ENCODE data around the gene PCP2.
"Not testable (repeated sequence)": the region's sequence is repeated elsewhere in the genome, so short reads cannot be mapped to it uniquely, and the experiment has no call there.

The PCP2 gene

DNA sequence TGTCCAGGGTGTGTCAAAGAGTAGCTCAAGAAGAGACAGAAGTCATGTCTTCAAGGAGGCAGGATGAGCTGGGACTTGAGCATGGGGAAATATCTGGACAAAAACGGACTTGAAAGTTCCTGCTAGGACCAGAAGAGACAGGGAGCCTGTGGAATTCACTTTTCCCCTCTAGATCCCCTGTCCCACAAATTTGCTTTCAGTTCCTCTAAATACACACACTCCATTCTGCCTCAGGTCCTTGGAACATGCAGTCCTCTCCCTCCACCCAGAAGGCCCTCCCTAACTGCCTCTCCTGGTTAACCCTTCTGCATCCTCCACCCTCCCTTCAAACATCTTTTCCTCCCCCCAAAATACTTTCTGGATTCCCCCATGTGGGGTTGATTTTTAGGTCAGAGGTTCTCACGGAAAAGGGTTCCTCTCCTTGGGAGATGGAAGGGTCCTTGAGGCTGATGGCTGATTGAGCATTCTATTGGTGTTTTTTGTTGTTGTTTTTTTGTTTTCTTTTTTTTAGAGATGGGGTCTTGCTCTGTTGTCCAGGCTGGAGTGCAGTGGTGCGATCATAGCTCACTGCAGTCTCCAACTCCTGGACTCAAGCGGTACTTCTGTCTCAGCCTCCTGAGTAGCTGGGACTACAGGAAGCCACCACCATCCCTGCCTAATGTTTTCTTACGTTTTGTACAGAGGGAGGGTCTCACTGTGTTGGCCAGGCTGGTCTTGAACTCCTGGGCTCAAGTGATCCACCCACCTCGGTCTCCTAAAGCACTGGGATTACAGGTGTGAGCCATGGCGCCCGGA, 28.4 kb upstream of the PCP2 start:
- no peak for DNase-seq

DNA sequence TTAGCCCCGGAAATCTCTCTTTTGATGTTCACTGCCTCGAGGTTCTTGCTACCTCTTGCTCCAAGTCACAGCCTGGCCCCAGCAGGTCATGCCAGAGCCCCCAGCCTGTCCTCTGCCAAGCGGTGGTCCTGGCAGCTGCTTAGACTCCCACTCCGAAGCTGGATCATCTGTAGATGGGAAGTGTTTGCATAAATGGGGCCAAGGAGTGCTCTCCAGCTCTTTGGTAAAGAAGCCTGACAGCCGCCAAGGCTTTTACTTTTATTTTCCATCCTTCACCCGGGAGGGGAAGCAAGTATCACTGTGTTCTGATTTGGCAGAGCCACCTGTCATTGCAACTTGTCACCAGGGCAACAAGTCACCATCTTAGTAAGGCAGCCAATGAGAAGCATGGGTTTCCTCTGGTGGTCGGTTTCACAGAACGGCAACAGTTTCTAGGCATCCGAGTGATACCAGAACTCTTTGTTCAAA, 24.7 kb upstream of the PCP2 start:
- DNase-seq: no peak

DNA sequence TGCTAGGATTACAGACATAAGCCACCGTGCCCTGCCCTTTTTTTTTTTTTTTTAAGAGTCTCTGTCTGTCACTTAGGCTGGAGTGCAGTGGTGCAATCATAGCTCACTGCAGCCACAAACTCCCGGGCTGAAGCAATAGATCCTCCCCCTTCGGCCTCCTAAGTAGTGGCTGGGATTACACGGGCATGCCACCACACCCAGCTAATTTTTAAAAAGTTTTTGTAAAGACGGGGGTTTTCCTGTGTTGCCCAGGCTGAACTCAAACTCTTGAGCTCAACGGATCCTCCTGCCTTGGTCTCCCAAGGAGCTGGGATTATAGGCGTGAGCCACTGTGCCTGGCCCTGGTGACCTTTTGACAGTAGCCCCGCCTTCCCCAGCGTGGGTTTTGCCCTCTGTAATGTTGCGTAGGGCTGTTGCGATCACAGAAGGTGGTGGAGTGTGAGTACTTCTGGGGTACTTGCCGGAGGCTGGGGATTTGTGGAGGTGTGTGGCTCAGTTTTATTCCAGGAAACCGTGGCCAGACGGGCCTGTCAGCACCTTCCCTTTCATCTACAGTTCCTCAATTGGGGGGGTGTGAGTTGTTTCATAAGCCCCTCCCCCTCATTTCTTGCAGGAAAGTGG, 23.7 kb upstream of the PCP2 start:
- no peak for DNase-seq

DNA sequence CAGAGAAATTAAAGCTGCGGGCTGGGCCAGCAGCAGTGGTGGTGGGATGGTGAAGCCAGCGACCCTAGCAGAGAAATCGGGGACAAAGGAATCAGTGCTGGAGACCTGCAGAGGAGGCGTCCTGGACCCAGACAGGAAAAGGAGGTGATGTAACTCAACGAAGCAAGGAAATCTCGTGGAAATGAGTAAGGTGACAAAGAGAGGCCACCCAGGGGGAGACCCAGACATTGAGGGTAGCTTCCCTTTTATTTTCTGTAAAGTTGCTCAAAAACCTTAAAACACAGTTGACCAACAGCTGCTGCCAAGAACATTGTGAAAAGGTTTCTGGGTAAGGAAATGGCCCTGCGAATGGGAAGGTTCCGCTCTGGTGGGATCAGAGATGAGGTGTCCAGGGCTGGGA, 22.1 kb upstream of the PCP2 start:
- DNase-seq: no peak

DNA sequence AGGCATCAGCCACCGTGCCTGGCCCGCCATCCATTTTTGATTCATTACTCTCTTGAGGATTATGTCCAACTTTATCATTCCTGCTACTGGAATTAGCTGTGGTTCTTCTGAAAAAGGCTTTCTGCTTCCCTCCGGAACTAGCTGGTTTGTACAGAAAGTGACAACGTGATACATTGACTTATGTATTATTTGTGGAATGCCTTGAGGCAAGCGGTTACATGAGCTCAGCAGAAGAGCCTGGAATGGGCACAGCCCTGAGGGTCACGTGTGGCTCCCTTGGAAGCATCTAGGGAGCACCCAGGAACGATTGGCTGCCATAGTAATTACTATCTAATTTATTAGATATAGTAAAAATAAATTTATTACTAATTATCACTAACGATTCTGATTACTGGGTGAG, 20.9 kb upstream of the PCP2 start:
- no peak for DNase-seq

DNA sequence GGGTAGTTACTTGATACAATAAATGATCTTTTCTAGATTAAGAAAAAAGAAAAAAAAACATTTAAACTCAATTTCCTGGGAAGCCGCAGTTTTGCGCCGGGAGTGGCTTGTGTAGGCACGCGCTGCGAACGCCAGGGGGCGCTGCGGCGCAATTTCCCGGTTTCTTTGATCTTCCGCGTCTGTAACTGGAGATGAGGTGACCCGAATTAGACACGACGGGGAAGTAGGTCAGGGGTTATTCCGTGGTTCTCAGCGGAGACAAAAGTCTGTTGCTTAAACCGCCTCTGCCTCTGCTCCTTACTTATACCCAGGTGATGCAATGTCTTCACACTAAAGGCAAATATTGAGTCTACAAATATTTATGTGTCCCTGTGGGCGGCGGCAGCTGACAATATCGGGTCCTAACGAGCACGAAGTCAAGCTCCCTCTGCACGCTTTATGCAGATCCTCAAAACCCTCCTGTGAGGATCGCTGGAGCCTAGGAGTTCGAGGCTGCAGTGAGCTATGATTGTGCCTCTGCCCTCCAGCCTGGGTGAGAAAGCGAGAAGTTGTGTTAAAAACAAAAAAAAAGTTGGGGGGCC, 18.6 kb upstream of the PCP2 start:
- no peak for DNase-seq

DNA sequence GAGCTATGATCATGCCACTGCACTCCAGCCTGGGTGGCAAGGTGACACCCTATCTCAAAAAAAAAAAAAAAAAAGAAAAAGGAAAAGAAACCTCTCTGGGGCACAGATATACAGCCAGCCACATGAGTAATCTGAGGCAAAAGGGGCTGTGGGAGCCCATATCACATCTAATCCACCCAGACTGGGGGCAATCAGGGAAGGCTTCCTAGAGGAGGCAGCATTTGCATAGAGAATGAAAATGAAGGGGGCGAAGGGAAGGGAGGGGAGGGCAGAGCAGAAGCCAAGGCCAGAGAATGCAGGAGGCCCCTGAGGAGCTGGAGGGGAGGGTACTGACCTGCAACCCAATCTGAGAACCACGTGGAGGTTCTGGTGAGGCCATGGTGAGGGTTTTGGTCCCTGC, 16.6 kb upstream of the PCP2 start:
- no peak for DNase-seq

DNA sequence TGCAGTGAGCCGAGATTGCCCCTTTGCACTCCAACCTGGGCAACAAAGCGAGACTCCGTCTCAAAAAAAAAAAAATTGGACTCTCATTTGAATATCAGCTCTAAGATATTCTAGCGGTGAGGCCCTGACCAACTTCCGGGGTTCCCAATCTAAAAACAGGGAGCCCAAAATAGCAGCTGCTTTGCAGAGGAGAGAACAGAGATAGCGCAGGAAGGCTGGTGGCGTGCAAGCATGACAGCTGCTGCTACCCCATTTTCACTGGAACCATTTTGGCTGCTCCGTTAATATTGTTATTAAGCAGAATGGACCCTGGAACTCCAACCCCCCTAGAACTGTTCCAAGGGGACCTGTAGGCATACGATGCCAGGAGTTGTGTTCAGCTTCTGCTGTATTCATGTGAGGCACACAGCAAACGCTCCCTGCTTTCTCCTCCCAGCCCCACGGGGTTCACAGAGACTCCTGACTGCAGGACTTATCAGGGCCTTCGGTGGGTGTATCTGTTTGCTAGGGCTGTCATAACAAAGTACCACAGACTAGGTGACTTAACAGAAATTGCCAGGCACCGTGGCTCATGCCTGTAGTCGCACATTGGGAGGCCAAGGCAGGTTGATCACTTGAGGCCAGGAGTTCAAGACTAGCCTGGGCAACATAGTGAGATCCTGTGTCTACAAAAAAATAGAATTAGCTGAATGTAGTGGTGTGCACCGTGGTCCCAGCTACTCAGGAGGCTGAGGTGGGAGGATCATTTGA, 14.9 kb upstream of the PCP2 start:
- DNase-seq: no peak

DNA sequence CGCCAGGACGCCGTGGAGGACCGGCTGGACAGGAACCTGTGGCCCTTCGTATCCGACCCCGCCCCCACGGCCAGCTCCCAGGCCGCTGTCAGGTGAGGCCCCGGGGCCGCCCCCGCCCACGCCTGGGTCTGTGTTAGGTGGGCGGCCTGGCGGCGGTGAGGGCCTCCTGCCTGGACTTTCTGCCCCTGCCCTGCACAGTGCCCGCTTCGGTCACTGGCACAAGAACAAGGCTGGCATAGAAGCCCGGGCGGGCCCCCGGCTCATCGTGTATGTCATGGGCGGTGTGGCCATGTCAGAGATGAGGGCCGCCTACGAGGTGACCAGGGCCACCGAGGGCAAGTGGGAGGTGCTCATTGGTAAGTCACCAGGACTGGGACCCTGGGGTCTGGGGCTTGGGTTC, 13.6 kb upstream of the PCP2 start:
- DNase-seq: no peak

DNA sequence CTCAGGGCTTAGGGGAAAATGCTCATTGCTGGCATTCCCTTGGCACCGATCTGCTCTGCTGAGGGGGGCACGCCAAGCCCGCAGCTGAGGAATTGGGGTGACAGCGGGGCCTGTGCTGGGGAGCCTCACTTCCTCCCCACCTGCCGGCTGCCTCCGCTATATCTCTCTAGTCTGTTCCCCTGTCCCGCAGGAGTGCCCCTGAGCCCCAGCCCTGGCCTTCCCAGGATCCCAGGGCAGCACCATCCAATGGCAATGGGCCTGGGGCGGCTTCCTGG, 12.8 kb upstream of the PCP2 start:
- no peak for DNase-seq

DNA sequence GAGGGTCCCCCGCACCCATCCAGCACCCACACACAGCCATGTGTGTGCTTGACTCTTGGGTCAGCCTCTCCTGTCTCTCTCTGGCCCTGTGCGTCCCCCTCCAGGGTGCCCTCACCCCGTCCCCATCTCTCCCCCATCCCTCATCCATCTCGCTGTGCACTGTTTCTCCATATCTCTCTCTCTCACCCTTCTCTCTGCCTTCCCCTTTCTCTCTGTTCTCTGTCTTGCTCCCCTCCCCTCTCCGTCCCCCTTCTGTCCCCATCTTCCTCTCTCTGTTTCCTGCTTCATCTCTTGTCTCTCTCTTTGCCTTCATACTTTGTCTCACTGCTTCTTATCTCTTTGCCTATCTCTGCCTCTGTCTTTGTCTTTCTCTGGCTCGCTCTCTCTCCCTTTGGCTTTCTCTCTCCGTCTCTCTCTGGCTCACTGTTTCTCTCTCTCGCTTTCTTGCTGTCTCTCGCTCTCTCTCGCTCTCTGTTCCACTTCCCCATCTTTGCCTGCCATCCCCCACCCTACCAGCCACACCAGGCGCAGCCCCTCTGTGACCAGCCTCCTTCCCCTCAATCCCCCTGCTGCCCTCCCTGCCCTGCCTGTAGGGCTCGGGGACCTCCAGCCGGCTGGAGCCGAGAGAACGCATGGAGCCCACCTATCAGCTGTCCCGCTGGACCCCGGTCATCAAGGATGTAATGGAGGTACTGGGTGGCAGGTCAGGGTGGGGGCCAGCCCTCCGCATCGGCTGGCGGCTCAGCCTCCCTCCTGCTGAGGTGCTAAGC, 12.3 kb upstream of the PCP2 start:
- DNase-seq: no peak

DNA sequence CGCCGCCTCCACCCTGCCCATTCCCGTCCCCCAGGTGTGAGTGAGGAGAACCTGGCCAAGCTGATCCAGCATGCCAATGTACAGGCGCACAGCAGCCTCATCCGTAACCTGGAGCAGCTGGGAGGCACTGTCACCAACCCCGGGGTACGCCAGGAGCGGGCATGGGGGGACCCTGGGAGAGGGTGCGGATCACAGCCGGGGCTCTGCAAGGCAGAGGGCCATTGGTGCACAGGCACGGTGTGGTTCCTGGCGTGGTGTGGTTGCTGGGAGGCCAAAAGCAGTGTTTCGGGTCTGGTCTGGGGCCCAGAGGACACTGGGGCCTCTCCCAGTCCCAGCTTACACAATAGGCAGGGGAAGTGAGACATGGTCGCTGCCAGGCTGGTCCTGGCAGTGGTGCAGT, 11.6 kb upstream of the PCP2 start:
- DNase-seq: no peak

DNA sequence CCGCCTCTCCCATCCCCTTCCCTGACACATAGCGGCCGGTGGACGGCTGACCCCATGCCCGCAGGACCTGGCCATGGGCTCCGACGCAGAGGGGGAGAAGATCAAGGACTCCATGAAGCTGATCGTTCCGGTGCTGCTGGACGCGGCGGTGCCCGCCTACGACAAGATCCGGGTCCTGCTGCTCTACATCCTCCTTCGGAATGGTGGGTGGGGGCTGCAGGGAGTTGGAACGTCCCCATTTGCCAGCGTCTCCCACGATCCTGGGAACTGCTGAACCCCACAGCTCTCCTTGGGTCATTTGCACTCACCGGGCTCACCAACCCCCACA, 11.0 kb upstream of the PCP2 start:
- no peak for DNase-seq

DNA sequence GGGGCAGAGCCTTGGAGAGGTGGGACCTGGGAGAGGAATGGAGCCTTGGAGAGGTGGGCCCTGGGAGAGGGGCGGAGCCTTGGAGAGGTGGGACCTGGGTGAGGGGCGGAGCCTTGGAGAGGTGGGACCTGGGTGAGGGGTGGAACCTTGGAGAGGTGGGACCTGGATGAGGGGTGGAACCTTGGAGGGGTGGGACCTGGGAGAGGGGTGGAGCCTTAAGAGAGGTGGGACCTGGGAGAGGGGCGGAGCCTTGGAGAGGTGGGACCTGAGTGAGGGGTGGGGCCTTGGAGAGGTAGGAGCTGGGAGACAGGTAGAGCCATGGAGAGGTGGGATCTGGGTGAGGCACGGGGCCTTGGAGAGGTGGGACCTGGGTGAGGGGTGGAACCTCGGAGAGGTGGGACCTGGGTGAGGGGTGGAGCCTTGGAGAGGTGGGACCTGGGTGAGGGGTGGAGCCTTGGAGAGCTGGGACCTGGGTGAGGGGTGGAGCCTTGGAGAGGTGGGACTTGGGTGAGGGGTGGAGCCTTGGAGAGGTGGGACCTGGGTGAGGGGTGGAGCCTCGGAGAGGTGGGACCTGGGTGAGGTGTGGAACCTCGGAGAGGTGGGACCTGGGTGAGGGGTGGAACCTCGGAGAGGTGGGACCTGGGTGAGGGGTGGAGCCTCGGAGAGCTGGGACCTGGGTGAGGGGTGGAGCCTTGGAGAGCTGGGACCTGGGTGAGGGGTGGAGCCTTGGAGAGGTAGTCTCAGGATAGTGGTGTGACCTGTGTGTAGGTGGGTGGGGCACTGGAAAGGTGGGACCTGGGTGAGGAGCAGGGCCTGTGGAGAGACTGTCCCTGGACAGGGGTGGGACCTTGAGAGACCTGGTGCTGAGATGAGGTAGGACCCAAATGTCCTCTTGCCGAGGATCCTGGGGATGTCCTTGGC, 10.4 kb upstream of the PCP2 start:
- DNase-seq: not testable (repeated sequence)

DNA sequence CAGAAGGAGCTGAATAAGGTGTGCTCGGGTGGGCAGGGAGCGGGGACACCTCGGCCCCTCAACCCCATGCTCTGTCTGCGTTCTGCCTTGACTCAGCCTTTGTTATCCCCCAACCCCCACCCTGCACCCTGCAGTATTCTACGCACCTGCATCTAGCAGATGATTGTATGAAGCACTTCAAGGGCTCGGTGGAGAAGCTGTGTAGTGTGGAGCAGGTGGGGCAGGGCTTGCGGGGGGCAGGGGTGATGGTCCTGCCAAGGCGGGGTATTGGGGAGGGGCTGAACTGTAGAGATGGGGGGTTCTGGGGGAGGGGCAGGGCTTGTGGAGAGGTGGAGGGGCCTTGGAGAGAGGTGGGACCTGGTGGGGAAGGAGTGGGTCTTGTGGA, 9.5 kb upstream of the PCP2 start:
- DNase-seq: no peak

DNA sequence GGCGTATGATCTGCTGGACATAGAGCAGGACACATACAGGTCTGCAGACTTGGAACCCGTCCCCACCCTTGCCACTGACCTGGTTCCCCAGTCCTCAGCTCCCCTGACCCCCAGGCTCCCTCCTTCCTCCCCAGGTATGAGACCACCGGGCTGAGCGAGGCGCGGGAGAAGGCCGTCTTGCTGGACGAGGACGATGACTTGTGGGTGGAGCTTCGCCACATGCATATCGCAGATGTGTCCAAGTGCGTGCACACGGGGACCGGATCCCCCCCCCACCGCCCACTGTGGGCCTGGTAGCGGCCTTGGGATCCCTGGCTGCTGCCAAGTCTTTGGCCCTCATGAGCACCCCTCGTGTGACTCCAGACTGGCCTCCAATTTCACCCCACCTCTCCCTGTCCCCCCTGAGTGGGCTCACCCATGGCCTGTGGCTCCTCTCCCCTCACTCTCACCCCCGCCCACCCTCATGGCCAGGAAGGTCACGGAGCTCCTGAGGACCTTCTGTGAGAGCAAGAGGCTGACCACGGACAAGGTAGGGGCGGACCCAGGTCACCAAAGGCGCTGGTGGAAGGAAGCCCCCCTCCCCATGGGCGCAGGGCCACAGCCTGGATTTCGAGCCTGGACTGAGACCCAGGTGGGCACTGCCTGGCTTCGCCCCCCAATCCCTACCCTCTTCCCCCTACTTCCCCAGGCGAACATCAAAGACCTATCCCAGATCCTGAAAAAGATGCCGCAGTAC, 8.9 kb upstream of the PCP2 start:
- no peak for DNase-seq

DNA sequence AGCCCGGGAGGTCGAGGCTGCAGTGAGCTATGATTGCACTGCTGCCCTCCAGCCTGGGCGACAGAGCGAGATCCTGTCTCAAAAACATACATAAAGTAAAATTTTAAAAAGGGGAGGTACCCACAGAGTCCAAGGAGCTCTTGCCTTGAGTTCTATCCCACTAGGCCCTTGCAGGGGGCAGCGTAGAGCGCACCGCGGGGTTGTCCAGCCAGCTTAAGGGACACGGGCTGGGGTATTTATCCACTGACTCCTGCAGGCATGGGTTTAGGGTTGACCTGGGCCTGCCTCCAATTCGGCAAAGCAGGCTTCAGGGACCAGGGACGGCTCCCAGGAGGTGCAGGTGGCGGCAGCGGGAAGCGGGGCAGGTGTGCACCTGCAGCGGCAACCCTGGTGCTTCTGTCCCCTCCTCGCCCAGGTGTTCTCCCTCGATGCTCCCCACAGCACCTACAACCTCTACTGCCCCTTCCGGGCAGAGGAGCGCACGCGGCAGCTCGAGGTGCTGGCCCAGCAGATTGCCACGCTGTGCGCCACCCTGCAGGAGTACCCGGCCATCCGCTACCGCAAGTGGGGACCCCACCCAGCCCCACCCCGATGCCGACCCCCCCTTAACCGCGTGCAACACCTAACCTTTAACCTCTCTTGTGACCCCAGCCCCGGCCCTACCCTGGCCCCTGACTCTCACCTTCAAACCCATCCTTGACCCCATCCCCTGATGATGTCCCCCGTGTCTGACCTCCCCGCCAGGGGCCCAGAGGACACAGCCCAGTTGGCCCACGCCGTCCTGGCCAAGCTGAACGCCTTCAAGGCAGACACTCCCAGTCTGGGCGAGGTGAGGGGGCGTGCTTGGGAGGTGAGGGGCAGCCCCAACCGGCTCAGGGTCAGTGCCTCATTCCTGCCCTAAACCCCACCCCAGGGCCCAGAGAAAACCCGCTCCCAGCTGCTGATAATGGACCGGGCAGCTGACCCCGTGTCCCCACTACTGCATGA, 8.1 kb upstream of the PCP2 start:
- DNase-seq: no peak

DNA sequence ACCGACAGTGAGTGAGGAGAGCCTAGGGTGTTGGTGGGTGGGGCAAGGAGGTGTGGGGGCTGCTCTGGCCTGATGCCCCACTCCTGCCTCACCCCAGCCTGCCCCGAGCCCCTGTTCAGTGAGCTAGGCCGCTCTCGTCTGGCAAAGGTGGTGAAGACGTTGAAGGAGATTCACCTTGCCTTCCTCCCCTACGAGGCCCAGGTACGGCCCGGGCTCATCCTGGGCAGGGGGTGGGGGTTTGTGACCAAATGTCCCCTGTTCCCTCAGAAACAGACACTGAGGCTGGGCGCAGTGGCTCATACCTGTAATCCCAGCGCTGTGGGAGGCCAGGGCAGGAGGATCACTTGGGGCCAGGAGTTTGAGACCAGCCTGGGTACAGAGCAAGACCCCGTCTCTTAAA, 7.3 kb upstream of the PCP2 start:
- DNase-seq: no peak

DNA sequence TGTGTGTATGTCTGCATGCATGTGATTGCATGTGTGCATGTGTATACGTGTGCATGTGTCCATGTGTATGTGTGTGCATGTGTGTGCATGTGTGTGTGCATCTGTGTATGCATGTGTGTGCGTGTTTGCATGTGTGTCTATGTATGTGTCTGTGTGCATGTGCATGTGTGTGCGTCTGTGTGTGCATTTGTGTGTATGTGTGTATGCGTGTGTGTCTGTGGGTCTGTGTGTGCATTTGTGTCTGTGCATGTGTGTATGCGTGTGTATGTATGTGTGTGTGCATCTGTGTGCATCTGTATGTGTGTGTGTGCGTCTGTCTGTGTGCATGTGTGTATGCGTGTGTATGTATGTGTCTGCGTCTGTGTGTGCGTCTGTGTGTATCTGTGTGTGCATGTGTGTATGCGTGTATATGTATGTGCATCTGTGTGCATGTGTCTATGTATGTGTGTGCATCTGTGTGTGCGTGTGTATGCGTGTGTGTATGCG, 6.4 kb upstream of the PCP2 start:
- no peak for DNase-seq

All from 8988T (cell line).